DMS153 treated with DMSO at 0.1 percent for 48 hours (cell line): ENCODE measurements around the gene TLR5.
A peak's percentile ranks its signal among the peaks of the same experiment; 100 is the strongest.

Experiments
- DNase-seq: peaks from one replicate; lab custom pipeline; 2025; ENCODE audit not compliant: unreplicated experiment; lab: John Stamatoyannopoulos, UW

TLR5 gene

GRCh38 chr1:223074445-223075300, 68.4 kb downstream of the TLR5 start:
- DNase-seq = peak; percentile 29

GRCh38 chr1:223068900-223069665, 74.0 kb downstream of the TLR5 start:
- DNase-seq = no peak

GRCh38 chr1:223067914-223068313, 75.1 kb downstream of the TLR5 start:
- DNase-seq = no peak

GRCh38 chr1:223066415-223066814, 76.6 kb downstream of the TLR5 start:
- DNase-seq = no peak

- no peak for DNase-seq
These were observed 80.9 kb downstream of the TLR5 start for GRCh38 chr1:223062177-223062576.

GRCh38 chr1:223059526-223059925, 83.5 kb downstream of the TLR5 start:
- no peak for DNase-seq
